ENCODE measurements around the gene TEX14.

The TEX14 gene

DNA sequence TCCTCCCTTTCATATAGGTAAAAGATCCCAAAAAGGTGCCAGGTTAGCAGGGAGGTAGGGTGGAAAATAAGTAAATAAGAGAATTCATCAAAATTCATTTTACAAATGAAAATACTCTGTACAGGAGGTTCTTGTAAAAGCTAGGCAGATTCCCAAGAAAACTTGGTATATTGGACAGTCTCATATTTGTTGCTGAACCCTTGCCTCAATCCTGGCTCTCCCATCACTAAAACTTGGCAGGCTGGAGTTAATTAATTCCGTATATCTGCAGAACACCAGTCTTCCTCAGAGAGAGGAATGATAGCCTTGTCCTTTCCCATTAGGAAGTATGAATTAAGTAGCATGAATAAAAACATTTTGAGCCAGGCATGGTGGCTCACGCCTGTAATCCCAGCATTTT lies 111.2 kb downstream of the TEX14 start:
- TF ChIP-seq GABPA (IDR thresholded peaks at IDR 0.05; ENCODE audit: low read depth) = no peak
- no peak for TF ChIP-seq SPI1 (IDR thresholded peaks at IDR 0.05; ENCODE audit: borderline replicate concordance, low read depth)
- no peak for TF ChIP-seq REST (IDR thresholded peaks at IDR 0.05; ENCODE audit: insufficient replicate concordance, low read depth)
- Histone ChIP-seq H3K27me3 (ENCODE audit: insufficient read depth, poor library complexity, severe bottlenecking) (no peaks in the 10 kb centered on the region), H3K27ac (replicated peaks) (no peak overlapping the region), H3K4me3 (replicated peaks; ENCODE audit: insufficient read depth, low read length) (no peak overlapping the region)
- DNase-seq (ENCODE audit: low read depth in 1 of 2, low spot score in 1 of 2) = no peak

- H3K27ac ChIP-seq (replicated peaks) = no peak overlapping the region
- TF ChIP-seq, protein P1, sequence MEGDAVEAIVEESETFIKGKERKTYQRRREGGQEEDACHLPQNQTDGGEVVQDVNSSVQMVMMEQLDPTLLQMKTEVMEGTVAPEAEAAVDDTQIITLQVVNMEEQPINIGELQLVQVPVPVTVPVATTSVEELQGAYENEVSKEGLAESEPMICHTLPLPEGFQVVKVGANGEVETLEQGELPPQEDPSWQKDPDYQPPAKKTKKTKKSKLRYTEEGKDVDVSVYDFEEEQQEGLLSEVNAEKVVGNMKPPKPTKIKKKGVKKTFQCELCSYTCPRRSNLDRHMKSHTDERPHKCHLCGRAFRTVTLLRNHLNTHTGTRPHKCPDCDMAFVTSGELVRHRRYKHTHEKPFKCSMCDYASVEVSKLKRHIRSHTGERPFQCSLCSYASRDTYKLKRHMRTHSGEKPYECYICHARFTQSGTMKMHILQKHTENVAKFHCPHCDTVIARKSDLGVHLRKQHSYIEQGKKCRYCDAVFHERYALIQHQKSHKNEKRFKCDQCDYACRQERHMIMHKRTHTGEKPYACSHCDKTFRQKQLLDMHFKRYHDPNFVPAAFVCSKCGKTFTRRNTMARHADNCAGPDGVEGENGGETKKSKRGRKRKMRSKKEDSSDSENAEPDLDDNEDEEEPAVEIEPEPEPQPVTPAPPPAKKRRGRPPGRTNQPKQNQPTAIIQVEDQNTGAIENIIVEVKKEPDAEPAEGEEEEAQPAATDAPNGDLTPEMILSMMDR (IDR thresholded peaks at IDR 0.05; ENCODE audit: insufficient read depth, low read length) = peak; percentile 59
- TF ChIP-seq REST (IDR thresholded peaks at IDR 0.05; ENCODE audit: insufficient replicate concordance, low read depth) = no peak
- peak in 1 of 2 experiments; percentile 53 for DNase-seq (ENCODE audit: low read depth in 1 of 2, low spot score in 1 of 2)
- no peak overlapping the region for H3K4me3 ChIP-seq (replicated peaks; ENCODE audit: insufficient read depth, low read length)
- H3K27me3 ChIP-seq (ENCODE audit: insufficient read depth, poor library complexity, severe bottlenecking) = no peaks in the 10 kb centered on the region
Measured at GRCh38 chr17:58577696-58578095, 114.1 kb downstream of the TEX14 start.

GRCh38 chr17:58576679-58577367 lies 115.0 kb downstream of the TEX14 start:
- Histone ChIP-seq H3K27ac (replicated peaks) (no peak overlapping the region), H3K4me3 (replicated peaks; ENCODE audit: insufficient read depth, low read length) (no peak overlapping the region), H3K27me3 (ENCODE audit: insufficient read depth, poor library complexity, severe bottlenecking) (no peaks in the 10 kb centered on the region)
- no peak for TF ChIP-seq SPI1 (IDR thresholded peaks at IDR 0.05; ENCODE audit: borderline replicate concordance, low read depth)
- no peak for TF ChIP-seq GABPA (IDR thresholded peaks at IDR 0.05; ENCODE audit: low read depth)
- TF ChIP-seq, protein P1 (IDR thresholded peaks at IDR 0.05; ENCODE audit: insufficient read depth, low read length) = no peak
- TF ChIP-seq REST (IDR thresholded peaks at IDR 0.05; ENCODE audit: insufficient replicate concordance, low read depth) = no peak
- no peak for TF ChIP-seq POLR2AphosphoS5 (IDR thresholded peaks at IDR 0.05; ENCODE audit: low read depth)
- no peak for DNase-seq (ENCODE audit: low read depth in 1 of 2, low spot score in 1 of 2)
